AG04450 (cell line): ENCODE results near the gene MARVELD1. TPM values are rescaled to one million over a fixed set of nuclear protein-coding genes. Genes with fewer than 3 reads are reported as not detected.

Experiments
- CTCF ChIA-PET: fragments of 300-600, 350-600 bp; formaldehyde crosslinking; extraction: SDS; loops from one replicate; lab custom pipeline; 2022; ENCODE audit warnings: antibody characterized with exemption, inconsistent platforms; lab: Charles Lee
- POLR2A ChIA-PET: fragments of 350-600 bp; formaldehyde crosslinking; extraction: SDS; loops from one replicate; lab custom pipeline; 2021; ENCODE audit warnings: antibody characterized with exemption, inconsistent platforms; lab: Yijun Ruan, JAX
- DNase-seq: peaks from one replicate; pipeline ENCODE4 v3.0.0-alpha.2; 2011; ENCODE audit warnings: low read depth, low spot score
- H3K27ac ChIP-seq: one replicate; pipeline ENCODE4 v1.5.1; 2012; ENCODE audit warnings: low read depth, low read length, control low read depth
- H3K27me3 ChIP-seq: one replicate; pipeline ENCODE4 v1.6.0; 2012; ENCODE audit warnings: low read length; ENCODE audit not compliant: control insufficient read depth, insufficient read depth
- H3K4me3 ChIP-seq: 2 replicates; pipeline ENCODE4 v1.5.1; 2011; ENCODE audit warnings: mild to moderate bottlenecking, low read depth, low read length, control low read depth
- H3K9me3 ChIP-seq: 2 replicates; pipeline ENCODE4 v1.5.1; 2012; ENCODE audit warnings: low read length; ENCODE audit not compliant: control insufficient read depth, insufficient read depth
- CTCF ChIP-seq: IDR thresholded peaks from 2 replicates; pipeline ENCODE4 v1.5.1; 2011; ENCODE audit warnings: low read depth, low read length, control low read depth, inconsistent platforms
- polyA plus RNA-seq: library from polyadenylated mRNA; depleted of rRNA; stranded (reverse); fragments of >200 nt; gene quantifications from 2 replicates; pipeline ENCODE4 v1.2.3, GENCODE V29; 2011

MARVELD1 gene
- polyA plus RNA-seq, 1 experiment: 76.2 TPM

- Histone ChIP-seq H3K9me3 (no peaks in the 10 kb centered on the region), H3K4me3 (no peak overlapping the region), H3K27ac (no peak overlapping the region), H3K27me3 (no peaks in the 10 kb centered on the region)
- POLR2A ChIA-PET: interaction anchor here (0.6 to 0.7 kb wide), 2 partner anchors 20 to 54 kb away, joined by 3 to 8 read pairs; no protein-coding TSS in a partner anchor
- TF ChIP-seq CTCF: no peak
- no peak for DNase-seq
- CTCF ChIA-PET: interaction anchor here (0.6 to 1.8 kb wide), 3 partner anchors 29 to 1281 kb away, joined by 3 to 7 read pairs (median 6); no protein-coding TSS in a partner anchor
Observed at GRCh38 chr10:97763411-97763810, 49.9 kb downstream of the MARVELD1 start.

GRCh38 chr10:97763947-97764346 lies 50.4 kb downstream of the MARVELD1 start:
- Histone ChIP-seq H3K27me3 (no peaks in the 10 kb centered on the region), H3K4me3 (no peak overlapping the region), H3K9me3 (no peaks in the 10 kb centered on the region), H3K27ac (no peak overlapping the region)
- TF ChIP-seq CTCF: no peak
- DNase-seq: no peak
- ChIA-PET POLR2A (interaction anchor here (0.7 kb wide), 1 partner anchor 54 kb away, joined by 8 read pairs; no protein-coding TSS in a partner anchor), CTCF (interaction anchor here (0.6 to 1.8 kb wide), 2 partner anchors 28 to 85 kb away, joined by 6 to 7 read pairs; no protein-coding TSS in a partner anchor)

- no peak overlapping the region for H3K27ac ChIP-seq
- H3K27me3 ChIP-seq: peaks cover 2% of the 10 kb centered on the region
- TF ChIP-seq CTCF: no peak
- H3K4me3 ChIP-seq: no peak overlapping the region
- ChIA-PET CTCF (interaction anchor here (1.8 kb wide), 1 partner anchor 28 kb away, joined by 7 read pairs; no protein-coding TSS in a partner anchor), POLR2A (no interaction called here)
- H3K9me3 ChIP-seq: no peaks in the 10 kb centered on the region
- DNase-seq: no peak
Observed at GRCh38 chr10:97764519-97764931, 51.0 kb downstream of the MARVELD1 start.

GRCh38 chr10:97765201-97765600 lies 51.7 kb downstream of the MARVELD1 start:
- Histone ChIP-seq H3K27me3 (peaks cover 7% of the 10 kb centered on the region), H3K27ac (no peak overlapping the region), H3K4me3 (no peak overlapping the region), H3K9me3 (no peaks in the 10 kb centered on the region)
- DNase-seq: no peak
- ChIA-PET POLR2A (no interaction called here), CTCF (no interaction called here)
- TF ChIP-seq CTCF: no peak

- POLR2A ChIA-PET: no interaction called here
- no peak overlapping the region for H3K4me3 ChIP-seq
- no peak for TF ChIP-seq CTCF
- H3K27ac ChIP-seq: no peak overlapping the region
- DNase-seq: no peak
- peaks cover 16% of the 10 kb centered on the region for H3K27me3 ChIP-seq
- CTCF ChIA-PET: interaction anchor here (0.9 to 1.0 kb wide), 2 partner anchors 26 to 275 kb away, joined by 3 to 5 read pairs; no protein-coding TSS in a partner anchor
- H3K9me3 ChIP-seq: no peaks in the 10 kb centered on the region
Observed at GRCh38 chr10:97766106-97766810, 52.7 kb downstream of the MARVELD1 start.
